Activated CD8-positive, alpha-beta memory T cell treated with anti-CD3 and anti-CD28 coated beads for 4 hours (primary cell): ENCODE results near the gene SNX2.
"Not testable (repeated sequence)": the region's sequence is repeated elsewhere in the genome, so short reads cannot be mapped to it uniquely, and the experiment has no call there.

Source experiments
- DNase-seq, 2 donors: peaks; one replicate each; pipeline ENCODE4 v3.0.0-alpha.2; 2020; ENCODE audit warnings: low read depth in 2 of 2

The SNX2 gene

DNA sequence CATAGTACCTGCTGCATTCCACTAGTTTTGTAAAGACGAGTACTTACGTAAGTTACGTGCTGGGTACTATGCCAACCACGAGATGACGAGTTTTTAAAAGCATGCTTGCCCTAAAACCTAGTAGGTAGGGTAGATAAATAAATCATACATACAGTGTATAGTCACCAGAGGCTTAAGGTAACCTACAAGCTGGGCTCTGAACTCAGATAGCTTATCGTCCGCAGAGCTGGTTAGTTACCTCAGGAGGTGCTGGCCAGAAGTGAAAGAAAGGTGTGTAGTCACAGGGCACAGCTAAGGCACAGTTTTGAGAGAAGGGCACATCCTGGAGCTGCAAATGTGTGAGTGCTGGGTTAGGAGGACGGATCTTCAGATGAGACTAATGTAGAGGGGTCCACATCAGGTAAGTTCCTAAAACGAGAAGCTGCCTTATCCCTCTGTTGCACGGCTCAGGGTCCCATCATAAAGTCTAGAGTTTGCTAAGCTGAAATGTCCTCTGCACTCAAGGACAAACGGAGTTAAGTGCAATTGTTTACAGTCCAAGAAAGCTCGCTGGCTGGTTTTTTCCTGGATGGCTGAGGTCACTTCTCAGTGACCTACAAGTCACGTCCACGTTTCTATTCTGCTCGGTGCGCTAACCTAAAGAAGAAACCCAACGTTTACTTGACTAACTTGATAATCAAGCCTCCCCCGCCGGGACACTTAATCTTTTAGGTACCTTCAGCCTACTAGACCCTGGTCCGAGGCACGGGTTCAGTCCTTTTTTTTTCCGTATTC, 69.4 kb downstream of the SNX2 start:
- no peak for DNase-seq

DNA sequence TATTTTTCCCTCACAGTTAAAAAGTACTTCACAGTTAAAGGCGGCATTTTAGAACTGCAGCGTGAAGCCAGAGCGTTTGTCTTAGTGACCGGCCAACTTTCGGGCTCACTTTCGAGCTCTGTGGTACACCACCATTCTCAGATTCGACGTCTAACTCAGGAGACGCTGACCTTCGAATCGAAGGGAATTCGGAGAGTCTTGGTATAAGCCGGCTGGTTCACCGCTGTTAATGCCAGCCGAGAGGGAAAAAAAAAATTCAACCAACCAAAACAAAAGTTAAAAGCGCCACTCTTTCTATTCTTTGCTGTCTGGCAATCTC, 70.0 kb downstream of the SNX2 start:
- DNase-seq = no peak

DNA sequence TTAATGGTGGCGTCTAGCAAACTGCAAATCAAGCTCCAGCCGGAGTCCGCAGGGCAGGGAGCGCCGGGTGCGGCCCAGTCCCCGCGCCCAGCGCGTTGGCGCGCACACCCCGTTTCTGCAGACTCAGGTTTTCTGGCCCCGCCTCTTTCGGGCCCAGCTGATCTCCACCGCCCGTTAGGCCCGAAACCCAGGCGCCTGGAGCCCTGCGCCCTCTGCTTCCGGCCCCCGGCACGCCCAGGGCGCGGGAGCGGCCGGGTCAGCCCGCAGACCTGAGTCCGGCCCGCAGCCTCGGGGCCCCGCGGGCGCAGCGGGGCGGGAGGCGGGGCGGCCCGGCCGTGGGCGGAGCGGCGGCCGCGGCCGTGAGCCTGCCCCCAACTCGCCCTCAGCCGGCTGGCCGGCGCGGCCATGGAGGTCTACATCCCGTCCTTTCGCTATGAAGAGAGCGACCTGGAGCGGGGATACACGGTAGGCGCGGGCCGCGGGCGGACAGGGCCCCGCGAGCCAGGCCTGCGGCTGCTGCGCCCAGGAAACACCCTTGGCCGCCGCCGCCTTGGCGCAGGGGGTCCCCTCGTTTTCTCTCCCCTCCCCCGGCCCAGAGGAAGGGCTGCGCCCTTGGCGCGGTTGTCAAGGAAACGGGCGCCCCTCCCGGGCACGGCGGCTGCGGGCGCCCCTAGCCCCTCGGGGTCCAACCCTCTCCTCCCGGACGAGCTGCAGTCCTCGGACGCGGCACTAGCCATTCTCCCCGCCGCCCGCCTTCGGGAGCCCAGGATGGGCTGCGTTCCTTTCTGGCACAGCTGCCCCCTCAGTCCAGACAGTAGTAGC, 70.6 kb downstream of the SNX2 start, which contains the start of gene SNX24:
TSS of gene SNX24 (plus strand) at position 385 of the 822 bp plus-strand sequence. CDS start at position 406, 21 bp downstream.
- DNase-seq = peak; percentile 33 to 34

DNA sequence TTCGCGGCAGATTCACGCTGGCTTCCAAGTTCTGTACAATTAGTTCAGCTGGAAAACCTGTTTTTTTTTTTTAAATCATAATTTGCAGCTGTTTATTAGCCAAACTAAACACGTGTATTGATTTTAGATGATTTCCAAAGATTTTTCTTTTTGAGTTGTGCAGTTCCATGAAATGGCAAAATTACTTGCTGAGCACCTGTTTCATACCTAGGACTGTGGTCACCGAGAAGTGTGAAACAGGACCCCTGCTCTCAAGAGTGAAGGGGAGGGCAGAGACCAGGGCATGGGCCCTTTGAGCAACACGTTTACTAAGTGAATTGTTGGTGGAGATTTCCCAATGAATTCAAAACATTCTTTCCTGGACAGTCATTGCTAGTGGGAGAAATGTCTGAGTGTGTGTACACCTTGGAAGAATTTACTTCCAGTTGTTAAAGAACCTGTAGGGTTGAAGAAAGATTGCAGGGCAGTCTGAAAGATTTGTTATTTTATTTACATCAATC, 71.2 kb downstream of the SNX2 start:
- no peak for DNase-seq

DNA sequence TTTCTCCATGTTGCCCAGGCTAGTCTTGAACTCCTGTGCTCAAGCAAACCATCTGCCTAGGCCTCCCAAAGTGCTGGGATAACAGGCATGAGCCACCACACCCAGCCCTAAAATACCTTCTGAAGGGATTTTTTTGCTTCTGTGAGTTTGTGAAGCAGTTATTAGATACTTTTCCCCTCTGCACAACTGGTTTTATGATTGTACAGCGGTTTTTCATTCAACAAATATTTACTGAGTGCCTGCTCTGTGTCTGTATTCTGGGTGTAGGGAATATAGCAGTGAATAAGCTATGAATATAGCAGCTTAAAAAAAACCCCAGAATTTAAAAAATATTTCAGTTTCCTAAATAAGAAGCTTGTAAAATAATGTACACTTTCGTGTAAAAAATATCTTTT, 72.8 kb downstream of the SNX2 start:
- no peak for DNase-seq

DNA sequence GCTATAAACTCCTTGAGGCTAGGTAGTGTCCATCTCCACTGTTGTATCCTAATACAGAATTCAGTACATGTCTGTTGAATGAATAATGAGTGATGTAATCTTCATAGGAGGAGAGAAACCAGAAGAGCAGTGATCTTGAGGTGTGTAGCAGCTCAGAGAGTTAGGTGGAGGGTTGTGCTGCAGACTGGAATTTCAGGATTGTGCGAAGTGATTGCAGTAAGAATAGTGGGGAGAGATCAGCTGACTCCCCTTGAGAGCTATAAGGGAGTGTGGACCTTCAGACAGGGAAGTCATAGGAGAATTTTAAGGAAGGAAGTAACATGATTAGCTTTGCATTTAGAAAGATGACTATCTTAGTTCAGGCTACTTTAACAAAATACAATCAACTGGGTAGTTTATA, 74.9 kb downstream of the SNX2 start:
- DNase-seq = no peak

DNA sequence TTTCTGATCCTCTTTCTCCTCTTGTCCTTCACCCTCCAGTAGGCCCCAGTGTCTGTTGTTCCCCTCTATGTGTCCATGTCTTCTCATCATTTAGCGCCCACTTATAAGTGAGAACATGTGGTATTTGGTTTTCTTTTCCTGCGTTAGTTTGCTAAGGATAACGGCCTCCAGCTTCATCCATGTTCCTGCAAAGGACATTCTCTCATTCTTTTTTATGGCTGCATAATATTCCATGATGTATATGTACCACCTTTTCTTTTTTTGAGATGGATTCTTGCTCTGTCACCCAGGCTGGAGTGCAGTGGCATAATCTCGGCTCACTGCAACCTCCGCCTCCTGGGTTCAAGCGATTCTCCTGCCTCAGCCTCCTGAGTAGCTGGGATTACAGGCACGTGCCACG, 82.7 kb downstream of the SNX2 start:
- not testable (repeated sequence) for DNase-seq

DNA sequence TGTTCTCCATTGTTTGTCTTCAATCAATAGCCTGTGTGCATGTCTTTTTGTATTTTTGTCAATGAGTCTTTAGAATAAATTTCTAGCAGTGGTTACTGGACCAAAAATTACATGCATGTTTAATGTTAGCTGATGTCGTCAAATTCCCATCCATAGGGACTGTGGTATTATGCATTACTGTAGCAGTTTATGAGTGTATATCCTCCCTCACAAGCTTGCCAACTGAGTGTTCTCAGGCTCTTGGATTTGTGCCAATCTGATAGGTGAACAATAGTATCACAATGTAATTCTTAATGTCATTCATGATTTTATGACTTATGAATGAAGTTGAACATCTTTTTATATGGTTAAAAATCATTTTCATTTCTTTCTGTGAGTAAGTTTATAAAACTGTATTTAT, 83.6 kb downstream of the SNX2 start:
- no peak for DNase-seq

DNA sequence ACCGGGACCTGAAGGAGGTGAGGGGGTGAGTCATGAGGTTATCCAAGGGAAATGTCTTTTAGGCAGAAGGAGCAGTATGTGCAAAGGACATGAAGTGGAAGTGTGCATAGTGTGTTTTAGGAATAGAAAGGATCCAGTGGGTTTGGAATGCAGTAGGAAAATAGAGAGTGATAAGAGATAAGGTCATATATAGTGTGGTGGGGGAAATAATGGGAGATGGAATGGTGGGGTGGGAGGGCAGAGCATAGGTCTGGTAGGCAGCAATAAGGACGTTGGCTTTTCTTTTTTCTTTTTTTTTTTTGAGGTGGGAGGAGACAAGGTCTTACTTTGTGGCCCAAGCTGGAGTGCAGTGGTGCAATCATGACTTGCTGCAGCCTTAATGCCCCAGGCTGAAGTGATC, 88.4 kb downstream of the SNX2 start:
- no peak for DNase-seq

DNA sequence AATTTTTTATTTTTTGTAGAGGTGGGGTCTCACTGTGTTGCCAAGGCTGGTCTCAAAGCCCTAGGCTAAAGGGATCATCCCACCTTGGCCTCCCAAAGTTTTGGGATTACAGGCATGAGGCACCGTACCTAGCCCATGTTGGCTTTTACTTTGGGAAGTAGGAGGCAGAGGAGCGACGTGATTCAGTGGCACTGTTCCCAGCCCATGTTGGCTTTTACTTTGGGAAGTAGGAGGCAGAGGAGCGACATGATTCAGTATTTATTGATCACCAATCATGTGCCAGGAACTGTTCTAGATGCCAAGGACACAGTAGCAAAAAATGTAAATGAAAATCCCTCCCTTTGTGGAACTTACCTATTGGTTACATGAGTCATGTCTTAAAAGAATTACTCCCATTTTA, 88.8 kb downstream of the SNX2 start:
- no peak for DNase-seq

DNA sequence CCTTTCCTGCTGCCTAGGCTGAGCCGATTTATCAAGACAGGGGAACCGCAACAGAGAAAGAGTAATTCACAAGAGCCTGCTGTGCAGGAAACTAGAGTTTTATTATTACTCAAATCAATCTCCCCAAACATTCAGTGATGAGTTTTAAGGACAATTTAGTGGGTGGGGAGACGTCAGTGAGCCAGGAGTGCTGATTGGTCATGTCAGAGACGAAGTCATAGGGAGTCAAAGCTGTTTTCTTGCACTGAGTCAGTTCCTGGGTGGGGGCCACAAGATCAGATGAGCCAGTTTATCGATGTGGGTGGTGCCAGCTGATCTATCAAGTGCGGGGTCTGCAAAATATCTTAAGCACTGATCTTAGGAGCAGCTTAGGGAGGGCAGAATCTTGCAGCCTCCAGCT, 89.5 kb downstream of the SNX2 start:
- no peak for DNase-seq

DNA sequence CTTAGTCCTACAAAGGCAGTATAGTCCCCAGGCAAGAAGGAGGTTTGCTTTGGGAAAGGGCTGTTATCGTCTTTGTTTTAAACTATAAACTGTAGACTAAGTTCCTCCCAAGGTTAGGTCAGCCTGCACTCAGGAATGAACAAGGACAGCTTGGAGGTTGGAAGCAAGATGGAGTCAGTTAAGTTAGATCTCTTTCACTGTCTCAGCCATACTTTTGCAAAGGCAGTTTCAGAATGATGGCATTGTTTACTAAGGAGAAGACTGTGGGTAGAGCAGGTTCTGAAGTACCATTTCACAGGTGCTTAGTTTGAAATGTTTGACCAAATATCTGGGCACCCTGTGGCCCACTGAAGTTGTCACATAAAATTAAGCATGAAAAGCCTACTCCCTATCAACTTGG, 90.0 kb downstream of the SNX2 start:
- no peak for DNase-seq

DNA sequence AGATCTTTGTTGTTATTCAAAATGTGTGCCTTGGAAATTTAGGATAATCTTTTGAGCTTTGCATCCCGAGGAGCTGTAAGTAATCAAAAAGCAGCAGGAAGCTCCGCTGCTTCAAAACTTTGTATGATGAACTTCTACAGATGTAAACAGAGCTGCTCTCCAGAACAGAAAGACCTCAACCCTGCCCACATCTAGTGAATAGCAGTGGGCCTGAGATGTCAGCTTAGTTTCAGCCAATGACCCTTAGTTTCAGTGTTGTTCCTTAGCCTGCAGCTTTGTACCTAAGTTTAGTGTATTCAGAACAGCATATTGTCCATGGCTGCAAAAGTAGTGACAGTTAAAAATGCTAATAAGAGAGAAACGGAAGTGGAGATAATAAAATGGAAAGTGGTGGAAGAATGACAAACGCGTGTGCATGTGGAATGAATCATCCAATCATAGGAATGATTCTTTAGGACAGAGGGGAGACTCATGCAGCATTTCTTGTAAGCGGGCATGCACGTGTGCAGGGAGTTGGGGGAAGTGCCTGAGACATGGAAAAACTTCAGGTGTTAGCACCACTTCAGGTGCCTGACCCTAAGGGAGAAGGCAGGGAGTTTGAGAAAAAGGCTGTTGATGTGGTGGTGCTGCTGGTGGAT, 95.5 kb downstream of the SNX2 start:
- DNase-seq = no peak

DNA sequence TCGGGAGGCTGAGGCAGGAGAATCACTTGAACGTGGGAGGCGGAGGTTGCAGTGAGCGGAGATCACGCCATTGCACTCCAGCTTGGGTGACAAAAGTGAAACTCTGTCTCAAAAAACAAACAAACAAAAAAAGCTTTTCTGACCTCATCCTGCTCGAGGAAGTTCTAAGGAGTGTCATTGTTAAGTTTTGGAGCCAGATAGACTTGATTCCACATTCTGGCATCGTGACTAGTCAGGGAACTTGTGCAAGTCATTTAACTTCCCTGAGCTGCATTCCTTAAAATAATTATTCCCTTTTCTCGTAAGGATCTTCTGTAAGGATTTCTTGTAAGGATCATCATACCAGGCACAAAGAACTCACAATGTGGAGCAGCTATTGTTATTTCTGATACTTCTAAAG, 96.8 kb downstream of the SNX2 start:
- no peak for DNase-seq

DNA sequence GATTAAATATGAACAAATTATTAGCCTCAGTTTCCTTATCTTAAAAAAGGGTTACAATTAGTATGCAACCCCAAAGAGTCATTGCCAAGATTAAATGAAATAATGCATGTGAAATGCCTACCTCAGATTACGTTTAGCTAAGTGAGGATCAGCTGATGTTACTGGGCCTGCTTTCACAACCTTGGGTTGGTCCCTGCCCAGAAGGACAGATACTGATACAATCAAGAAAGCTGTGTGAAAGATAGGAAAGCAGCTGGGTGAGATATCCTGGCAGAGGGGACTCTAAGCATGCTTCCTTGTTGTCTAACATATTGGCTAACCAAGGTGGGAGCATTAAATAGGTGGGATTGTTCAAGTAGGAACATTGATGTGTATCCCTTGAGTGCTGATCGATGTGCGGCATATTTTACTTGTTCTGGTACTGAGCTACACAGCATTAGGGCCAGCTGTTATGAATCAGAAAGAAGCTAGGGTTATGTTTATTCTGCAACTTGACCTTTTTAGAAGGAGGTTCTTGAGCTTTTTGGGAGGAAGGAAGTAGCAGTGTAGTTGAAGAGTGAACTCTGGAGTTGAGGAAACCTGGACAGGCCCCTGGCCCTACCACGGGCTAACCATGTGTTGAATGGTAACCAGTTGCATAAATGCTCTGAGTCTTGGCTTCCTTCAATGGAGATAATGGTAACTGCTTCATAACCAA, 99.4 kb downstream of the SNX2 start:
- DNase-seq = no peak

DNA sequence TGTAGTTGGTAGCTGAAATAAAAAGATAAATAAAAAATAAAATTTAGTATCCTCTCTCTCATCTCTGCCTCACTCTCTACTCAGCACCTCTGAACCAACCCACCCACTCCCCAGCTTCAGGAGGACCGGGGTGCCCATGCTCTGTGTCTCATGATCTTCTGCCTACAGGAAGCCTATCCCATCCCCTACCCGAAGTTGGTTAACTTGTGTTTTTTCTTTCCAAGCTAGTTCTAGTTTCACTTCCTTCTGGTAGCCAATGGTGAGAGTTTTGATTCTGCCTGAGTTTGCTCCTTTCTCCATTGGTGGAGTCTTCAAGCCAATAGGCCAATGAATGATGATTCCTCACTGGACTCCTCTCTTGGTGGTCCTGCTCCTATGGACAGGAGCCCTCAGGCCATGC, 102.6 kb downstream of the SNX2 start:
- DNase-seq = no peak

DNA sequence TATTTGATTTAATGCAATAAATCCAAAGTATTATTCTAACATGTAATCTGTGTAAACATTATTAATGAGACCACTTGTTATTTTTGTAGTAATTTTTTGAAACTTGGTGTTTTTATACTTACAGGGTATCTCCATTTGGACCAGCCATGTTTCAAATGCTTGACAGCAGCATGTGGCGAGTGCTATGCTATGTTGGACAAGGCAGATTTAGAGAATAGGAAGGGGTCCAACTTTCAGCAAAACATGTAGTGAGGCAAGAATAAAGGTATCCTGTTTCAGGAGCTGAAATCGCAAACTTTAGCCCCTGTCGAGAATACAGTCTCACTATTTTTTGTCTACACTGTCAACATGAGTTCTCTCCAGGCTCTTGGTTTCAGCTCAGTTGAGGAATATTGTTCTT, 104.2 kb downstream of the SNX2 start:
- no peak for DNase-seq
